ENCODE results near the gene HNRNPA3. TPM values are rescaled to one million over a fixed set of nuclear protein-coding genes. Genes with fewer than 3 reads are reported as not detected.

HNRNPA3 gene
- total RNA-seq, 4 donors from 2014 or later, result 32.6 to 55.9 (median 47.4) TPM

DNA sequence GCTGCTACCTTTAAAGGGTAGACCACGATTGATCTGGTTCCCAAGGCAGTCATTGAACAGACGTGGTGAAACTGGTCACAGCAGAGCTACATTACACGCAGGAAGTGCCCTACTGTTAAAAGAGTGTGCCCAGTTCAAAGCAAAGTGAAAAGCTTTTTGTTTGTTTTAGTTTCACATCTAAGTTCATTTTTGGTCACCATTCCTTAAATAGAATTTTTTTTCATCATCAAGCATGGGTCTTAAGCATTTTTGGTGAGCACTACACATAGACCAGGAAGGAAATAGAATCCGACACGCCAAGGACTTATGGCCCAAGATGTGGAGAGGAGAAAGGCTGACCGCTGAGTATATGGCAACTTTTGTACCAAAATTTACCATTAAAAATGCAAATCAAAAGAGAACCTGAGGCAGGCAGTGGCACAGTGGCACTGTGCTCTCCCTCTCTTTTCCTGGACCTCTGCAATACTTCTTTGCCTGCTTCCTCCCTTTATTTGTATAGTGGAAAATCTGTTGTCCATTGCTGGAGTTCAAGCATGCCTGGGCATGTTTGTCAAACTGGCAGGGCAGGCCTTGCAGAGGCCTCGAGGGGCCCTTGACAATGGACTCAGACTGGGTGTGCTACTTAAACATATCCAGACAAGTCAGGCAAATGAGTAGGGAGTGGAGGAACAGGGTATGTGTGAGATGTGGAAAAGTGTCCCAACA is 42.6 kb upstream of the HNRNPA3 start:
- intact Hi-C loops (cut with DNase I; ENCODE audit: low total_unique reads), result loop anchor here (10.0 kb wide), 1 partner anchor 245 kb away; no protein-coding TSS in a partner anchor
- H3K4me3 ChIP-seq (ENCODE audit: low read depth, poor library complexity, severe bottlenecking), result no peak overlapping the region
- TF ChIP-seq POLR2A (IDR thresholded peaks at IDR 0.05), result no peak
- TF ChIP-seq, protein P1, sequence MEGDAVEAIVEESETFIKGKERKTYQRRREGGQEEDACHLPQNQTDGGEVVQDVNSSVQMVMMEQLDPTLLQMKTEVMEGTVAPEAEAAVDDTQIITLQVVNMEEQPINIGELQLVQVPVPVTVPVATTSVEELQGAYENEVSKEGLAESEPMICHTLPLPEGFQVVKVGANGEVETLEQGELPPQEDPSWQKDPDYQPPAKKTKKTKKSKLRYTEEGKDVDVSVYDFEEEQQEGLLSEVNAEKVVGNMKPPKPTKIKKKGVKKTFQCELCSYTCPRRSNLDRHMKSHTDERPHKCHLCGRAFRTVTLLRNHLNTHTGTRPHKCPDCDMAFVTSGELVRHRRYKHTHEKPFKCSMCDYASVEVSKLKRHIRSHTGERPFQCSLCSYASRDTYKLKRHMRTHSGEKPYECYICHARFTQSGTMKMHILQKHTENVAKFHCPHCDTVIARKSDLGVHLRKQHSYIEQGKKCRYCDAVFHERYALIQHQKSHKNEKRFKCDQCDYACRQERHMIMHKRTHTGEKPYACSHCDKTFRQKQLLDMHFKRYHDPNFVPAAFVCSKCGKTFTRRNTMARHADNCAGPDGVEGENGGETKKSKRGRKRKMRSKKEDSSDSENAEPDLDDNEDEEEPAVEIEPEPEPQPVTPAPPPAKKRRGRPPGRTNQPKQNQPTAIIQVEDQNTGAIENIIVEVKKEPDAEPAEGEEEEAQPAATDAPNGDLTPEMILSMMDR (IDR thresholded peaks at IDR 0.05), result no peak
- DNase-seq (ENCODE audit: low spot score in 2 of 2), result peak in 1 of 2 donors; percentile 55
- 57 to 64% methylated on average over 7 of the region's 7 CpGs for WGBS, 2 donors

DNA sequence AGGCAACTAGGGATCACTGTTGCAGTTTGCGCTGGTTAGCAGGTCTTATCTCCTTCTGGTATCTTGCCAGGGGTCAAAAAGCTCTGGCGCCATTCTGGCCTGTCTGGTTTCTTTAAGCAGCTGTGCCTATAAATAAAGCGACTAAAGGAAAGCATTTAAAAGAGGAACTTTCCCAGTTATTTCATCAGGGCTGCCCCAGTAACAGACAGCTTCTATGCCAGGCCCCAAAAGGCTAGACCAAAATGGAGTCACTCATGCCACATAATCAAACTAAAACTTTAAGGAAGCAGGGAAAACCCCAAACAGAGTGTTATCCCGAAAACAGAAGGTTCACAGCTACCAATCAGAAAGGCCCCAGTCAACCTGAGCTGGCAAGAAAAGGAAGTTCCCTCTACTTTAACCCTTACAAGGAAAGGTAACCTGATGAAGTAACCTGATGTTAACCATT is 41.2 kb upstream of the HNRNPA3 start:
- no peak for DNase-seq (ENCODE audit: low spot score in 2 of 2)
- 57 to 58% methylated on average over 4 of the region's 4 CpGs for WGBS, 2 donors

DNA sequence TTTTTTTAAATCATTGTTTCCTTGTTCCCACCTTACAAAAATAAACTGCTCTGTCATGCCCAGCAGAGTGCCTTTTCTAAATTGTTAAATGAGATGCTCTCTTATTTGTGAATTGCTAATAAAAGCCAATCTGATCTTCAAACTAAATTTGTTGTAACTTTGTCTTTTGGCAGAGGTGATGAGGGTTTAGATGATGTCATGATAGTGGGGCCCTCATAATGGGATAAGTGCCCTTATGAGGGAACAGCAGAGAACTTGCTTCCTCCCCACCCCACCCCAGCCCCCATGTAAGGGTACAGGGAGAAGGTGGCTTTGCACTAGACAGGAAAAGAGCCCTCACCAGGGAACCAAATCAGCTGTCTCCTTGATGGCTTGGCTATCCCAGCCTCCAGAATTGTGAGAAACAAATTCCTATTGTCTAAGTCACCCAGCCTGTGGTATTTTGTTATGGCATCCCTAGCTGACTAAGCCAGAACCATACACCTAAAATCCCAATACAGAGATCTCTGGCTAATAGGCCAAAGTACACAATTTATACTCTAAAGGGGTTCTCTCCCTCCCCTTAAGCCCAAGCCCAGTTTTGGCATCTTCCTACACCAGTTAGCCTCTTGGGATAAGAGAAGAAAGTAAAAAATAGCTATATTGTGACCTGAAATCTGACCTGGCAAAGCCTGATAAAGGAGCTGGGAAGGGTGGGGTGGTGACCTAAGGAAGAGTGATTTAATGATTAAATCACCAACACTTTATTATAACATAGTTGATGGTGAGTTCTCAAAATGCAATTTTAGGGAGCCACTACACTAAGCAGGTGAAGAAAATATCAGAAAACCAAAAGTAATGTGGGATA is 40.3 kb upstream of the HNRNPA3 start:
- H3K4me3 ChIP-seq (ENCODE audit: low read depth, poor library complexity, severe bottlenecking), result no peak overlapping the region
- intact Hi-C loops (cut with DNase I; ENCODE audit: low total_unique reads), result no loop called here
- TF ChIP-seq POLR2A (IDR thresholded peaks at IDR 0.05), result no peak
- TF ChIP-seq, protein P1 (IDR thresholded peaks at IDR 0.05), result no peak
- no peak for DNase-seq (ENCODE audit: low spot score in 2 of 2)

More for the DNA sequence above, 41.2 kb upstream of the HNRNPA3 start:
- H3K4me3 ChIP-seq (ENCODE audit: low read depth, poor library complexity, severe bottlenecking), result no peak overlapping the region
- TF ChIP-seq POLR2A (IDR thresholded peaks at IDR 0.05), result no peak
- TF ChIP-seq, protein P1 (IDR thresholded peaks at IDR 0.05), result no peak
- intact Hi-C loops (cut with DNase I; ENCODE audit: low total_unique reads), result no loop called here

DNA sequence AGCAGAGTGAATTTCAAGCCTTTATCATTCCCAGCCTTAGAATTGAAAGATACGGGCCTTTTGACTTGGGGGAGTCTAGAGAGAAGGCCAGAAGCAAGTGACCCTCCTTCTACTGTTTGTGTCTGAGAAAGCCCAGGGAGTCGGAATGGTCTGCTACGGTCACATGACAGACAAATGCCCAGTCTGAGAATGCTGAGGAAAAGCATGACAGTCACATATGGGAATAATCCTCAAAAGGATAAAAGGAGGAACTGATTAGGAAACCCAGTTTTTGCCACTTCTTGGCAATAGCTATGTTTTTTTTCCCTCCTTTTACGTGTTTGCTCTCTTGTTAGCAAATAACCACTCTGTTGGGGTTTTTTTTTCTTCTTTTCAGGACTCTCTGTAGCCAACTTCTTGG is 38.1 kb upstream of the HNRNPA3 start:
- TF ChIP-seq, protein P1 (IDR thresholded peaks at IDR 0.05), result no peak
- no peak for TF ChIP-seq POLR2A (IDR thresholded peaks at IDR 0.05)
- intact Hi-C loops (cut with DNase I; ENCODE audit: low total_unique reads), result no loop called here
- H3K4me3 ChIP-seq (ENCODE audit: low read depth, poor library complexity, severe bottlenecking), result no peak overlapping the region
- DNase-seq (ENCODE audit: low spot score in 2 of 2), result no peak
- 62% methylated on average over 4 of the region's 4 CpGs for WGBS, 2 donors

DNA sequence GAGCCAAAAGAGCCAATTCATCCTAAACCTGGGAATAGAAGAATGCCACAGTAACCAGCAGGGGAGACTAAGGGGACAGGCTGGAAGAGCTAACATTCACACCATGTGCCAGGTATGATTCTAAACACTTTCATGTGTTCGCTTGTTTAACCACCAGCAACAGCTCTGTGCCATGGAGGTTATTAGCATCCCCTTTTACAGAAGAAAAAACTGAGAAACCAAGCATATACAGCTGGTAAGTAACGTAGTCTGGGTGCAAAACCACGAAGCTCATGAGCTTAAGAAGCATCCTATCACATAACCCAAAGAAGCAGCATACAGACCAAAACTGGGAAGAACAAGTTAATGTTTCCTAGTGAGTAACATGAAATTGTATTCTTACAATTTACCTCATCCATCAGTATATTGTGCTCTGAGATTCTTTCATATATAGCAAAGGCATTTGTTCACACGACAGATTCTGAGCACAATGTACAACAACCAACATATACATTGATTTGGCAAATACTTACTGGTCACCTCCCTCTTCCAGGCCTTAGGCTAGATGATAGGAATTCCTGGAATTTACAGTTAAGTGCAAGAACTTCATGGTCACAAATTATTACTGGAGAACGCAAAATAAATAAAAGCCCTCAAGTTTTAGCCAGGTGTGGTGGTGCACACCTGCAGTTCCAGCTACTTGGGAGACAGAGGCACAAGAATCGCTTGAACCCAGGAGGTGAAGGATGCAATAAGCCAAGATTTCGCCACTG is 36.5 kb upstream of the HNRNPA3 start:
- intact Hi-C loops (cut with DNase I; ENCODE audit: low total_unique reads), result no loop called here
- H3K4me3 ChIP-seq (ENCODE audit: low read depth, poor library complexity, severe bottlenecking), result no peak overlapping the region
- WGBS, 2 donors, result 92% methylated on average over 7 of the region's 7 CpGs
- DNase-seq (ENCODE audit: low spot score in 2 of 2), result no peak
- TF ChIP-seq POLR2A (IDR thresholded peaks at IDR 0.05), result no peak
- TF ChIP-seq, protein P1 (IDR thresholded peaks at IDR 0.05), result no peak
